CD4-positive, alpha-beta T cell treated with Interleukin-6 at 100 ng/mL for 8 hours (primary cell): ENCODE measurements around the gene APOA5.
"Not testable (repeated sequence)": the region's sequence is repeated elsewhere in the genome, so short reads cannot be mapped to it uniquely, and the experiment has no call there.

Source experiments
- DNase-seq: peaks from one replicate; pipeline ENCODE4 v3.0.0-alpha.2; 2020; ENCODE audit warnings: mixed read lengths, low spot score

The APOA5 gene

DNA sequence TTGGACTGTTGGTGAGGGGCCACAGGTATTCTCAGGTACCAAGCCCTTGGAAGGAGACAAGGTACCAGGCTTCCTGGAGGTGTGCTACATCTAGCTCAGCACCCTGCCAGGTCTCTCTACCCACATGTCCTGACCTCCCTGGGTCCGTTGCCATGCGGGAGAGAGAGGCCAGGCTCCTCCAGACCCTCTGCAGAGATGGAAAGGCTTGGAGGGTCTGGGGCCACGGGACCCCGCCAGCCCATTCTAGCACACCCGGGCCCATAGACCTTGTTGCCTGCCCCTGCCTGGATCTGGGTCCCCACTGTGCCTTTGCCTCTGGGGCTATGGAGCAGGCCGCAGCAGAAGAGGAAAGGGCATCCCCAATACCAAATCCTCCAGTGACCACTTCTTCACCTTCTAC lies 35.8 kb upstream of the APOA5 start:
- no peak for DNase-seq

DNA sequence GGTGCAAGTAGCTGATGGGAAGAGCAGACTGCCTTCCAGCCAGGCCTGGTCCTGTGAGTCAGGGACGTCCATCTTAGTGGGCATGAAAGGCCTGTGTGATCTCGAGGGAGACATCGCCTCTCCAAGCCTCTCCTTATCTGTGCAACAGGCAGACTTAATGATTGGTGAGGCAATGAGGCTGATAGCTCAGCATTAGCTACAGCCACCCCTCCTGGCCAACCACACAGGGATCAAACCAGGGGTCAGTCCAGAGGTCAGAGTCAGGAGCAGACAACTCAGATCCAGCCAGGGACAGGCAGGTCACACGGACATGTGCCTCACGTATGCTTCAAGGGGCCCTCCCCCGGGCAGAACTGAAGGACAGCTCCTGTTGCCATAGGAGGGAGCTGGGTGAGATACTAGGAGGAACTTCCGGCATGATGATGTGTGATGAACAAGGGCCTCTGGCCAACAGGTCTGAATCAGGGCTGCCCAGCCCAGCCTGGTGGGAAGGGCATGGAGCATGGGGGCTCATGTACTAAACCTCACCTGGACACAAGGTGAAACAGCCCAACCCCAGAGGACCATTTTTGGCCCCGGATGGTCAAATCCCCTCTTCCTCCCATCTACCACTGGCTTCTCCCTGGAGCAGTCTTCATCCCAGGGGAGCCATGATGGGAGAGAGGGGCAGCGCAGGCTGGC lies 35.2 kb upstream of the APOA5 start:
- DNase-seq = no peak

DNA sequence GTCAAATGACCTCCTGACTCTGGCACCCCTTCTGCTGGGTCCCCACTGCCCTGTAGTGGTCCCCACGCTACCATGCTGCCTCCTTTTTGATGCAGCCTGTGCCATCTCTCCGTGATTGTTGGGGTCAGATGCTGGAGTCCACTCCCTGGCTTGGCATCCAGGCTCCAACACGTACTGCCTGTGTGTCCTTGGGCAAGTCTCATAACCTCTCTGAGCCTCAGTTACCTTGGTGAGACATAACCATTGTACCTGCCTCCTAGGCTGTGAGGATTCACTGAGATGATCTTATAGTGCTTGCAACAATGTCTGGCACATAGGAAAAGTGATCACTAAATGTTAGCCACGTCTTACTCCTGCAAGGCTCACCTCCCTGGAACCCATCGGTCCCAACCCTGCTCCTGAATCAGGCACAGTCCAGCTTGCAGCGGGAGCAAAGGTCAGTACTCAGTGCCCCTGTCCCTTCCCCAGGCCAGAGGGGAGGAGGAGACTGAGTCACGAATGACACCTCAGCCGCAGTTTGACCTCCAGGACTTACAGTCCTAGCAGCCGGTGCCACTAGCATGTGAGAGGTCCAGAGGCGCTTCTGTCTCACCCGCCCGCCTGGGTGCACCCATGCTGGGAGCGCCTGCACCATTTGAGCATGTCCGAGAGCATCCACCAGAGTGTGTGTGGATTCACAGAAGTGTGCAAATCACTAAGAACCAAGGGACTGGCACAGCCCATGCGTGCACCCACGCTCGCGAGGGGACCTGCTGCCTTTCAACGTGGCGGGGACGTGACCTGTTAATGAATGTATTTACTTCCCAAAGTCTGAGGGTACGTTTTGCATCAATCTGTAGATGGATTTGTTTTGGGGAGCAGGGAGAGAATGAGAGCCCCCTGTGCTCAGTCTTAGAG lies 34.4 kb upstream of the APOA5 start:
- no peak for DNase-seq

DNA sequence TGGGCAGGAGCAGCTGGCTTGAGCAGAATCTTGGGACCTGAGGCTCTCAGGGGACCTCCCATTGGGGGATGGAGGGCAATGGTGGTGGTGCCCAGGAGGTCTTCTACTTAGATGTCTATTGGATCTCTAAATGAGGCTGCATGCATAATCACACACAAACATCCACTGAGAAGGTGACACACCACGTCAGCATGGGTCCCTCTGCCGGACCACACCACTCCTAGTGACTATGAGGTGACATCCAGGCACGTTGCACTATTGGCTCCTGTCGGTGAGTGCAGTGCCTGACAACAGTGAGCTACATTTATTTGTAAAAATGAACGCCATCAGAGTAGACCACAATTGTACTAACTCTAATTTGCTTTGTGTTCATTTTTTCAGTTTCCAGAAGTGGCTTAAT lies 33.8 kb upstream of the APOA5 start:
- DNase-seq = no peak

DNA sequence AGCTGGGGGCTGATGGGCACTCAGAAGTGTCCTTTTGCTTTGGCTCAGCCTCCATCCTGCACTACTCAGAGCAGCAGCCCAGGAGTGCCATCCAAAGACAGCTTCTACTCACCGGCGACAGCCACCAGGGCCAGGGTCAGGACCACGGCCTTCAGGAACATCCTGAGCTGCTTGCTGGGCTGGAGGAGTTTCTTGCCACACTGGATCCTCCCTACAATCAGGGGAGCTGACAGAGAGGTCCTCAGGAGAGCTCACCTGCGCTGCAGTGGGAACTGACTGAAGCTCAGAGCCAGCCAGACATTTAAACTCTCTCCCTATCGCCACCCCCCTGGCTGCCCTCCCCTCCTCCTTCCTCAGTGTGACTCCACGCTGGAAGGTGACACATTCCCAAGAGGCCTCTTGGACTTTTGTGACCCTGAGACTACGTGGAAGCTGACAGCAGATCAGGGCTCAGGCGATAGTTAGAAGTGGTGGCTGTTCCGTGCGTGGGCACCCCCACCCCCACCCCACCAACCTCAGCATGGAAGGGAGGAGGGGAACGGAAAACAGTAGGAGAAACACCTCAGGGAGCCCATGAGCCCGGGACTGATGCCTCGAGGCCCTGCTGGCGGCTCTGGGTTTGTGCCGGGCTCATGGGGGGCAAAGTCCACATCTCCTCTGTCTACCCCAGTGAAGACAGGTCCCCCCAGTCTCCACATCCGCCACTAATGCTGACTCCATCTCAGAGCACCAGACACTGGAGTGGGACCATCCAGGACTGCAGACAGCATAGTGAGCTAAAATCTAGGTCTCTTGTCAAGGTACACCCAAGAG lies 31.6 kb upstream of the APOA5 start, which contains the start of gene APOA4:
Gene APOA4, minus strand, starts transcription at position 274 of the 813 bp plus-strand sequence. Its CDS starts 113 bp downstream, at position 161.
- DNase-seq = no peak

DNA sequence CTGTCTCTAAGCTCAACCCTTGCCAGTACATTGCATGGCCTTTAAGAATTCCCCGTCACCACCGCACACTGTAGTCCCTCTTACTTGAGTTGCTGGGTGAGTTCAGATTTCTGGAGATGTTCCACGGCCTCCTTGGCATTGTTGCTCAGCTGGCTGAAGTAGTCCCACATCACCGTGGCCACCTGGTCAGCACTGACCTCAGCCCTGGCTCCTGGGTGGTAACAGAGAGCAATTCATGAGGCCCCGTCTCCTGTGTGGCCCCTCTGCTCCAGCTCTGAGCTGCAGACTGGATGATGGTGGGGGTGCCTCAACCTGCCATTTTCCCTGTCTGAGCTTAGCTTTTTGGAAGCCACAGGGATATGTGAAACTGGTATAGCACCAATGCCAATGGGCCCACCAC lies 30.9 kb upstream of the APOA5 start:
- DNase-seq = no peak

DNA sequence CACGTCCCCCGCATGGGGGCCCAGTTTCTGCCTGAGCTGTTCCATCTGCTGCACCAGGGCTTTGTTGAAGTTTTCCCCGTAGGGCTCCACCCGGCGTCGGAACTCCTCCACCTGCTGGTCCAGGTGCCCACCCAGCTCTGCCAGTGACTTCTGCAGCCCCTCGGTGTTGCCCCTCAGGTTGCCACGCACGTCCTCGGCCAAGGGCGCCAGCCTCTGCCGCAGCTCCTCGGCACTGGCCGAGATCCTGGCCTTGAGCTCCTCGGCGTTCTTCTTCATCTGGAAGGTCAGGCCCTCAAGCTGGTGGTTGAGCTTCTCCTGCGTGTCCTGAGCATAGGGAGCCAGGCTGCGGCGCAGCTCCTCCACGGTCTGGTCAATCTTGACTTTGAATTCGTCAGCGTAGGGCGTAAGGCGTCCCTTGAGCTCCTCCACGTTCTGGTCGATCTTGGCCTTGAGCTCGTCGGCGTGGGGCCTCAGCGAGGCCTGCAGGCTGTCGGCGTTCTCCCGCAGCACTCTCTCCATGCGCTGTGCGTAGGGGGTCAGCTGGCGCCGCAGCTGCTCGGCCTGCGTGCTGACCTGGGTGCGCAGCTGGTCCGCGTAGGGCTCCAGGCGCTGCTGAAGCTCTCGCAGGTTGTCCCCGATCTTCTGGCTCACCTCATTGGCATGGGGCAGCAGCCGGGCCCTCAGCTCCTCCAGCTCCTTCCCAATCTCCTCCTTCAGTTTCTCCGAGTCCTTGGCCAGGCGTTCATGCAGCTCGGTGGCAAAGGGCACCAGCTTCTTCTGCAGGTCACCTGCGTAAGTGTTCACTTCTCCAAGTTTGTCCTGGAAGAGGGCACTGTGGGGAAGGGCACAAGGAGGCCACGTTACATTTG lies 29.6 kb upstream of the APOA5 start:
- no peak for DNase-seq

DNA sequence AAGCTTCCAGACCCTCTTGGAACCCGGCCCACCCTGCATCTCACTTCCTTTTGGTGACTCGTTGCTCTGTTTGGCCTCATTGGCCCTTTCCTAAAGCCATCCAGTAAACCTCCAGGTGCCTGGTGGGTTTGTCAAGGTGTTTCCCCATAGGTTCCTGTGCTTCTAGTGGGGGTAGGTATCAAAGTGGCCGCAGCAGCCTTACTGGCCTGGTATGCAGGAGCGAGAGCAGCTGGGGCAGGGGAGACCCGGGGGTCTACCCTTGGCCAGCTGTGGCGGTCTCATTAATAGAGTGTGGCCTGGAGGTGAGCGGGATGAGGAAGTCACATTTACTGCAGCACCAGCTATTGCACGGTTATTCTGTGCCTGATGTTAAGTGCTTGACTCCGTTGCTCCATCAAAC lies 27.4 kb upstream of the APOA5 start:
- no peak for DNase-seq

DNA sequence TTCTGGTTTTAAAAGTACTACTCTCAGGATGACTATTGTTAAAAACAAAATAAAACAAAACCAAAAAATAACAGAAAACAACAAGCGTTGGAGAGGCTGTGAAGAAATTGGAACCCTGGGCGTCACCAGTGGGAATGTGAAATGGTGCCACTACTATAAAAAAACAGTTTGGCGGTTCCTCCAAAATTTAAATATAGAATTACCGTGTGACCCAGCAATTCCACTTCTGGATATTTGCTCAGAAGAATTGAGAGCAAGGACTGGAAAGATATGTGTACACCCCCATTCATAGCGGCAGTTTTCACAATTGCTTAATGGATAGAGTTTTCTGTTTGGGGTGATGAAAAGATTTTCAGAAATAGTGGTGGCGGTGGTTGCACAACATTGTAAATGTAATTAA lies 22.8 kb upstream of the APOA5 start:
- DNase-seq = no peak

DNA sequence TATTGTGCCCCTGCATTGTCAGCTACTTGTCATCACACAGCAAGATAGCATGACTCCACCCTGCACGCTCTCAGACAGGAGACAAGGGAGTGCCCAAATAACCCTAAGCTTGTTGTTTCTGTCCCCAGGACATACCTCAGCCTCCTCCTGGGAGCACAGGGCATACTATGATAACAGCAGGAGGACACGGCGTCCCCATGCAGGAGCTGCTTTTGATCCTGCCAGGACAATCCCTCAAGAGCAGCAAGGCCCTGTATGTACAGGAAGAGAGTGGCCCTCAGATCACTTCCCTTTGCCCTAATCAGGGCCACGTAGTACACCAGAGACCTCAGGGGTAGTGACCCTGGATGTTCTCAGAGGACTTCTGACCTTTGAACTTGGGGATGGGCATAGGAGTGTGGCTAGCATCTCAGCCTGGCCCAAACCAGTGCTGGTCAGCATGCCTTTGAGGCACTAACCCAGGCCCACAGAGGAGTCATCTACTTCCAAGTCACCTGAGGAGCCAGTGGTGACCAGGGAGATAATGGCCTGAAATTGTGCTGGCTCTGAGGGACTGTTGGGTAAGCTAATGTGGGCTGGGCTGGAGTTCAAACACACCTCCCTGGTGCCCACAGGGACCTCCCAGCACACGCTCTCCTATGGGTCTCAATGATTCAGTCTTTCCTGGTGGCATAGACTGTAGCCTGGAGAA lies 22.2 kb upstream of the APOA5 start:
- DNase-seq = no peak

DNA sequence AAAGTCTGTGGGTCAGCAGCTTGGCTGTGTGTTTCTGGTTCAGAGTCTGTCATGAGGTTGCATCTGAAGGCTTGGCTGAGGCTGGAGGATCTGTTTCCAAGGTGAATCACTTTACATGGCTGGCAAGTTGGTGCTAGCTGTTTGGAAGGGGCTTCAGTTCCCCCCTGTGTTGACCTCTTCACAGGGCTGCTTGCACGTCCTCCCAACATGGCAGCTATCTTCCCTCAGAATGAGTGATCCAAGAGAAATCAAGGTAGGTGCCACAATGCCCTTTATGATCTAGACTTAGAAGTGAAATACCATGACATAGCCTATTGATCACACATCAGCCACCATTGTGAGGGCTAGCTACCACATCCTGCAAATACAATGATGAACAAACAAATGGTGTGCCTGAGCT lies 21.5 kb upstream of the APOA5 start:
- no peak for DNase-seq

DNA sequence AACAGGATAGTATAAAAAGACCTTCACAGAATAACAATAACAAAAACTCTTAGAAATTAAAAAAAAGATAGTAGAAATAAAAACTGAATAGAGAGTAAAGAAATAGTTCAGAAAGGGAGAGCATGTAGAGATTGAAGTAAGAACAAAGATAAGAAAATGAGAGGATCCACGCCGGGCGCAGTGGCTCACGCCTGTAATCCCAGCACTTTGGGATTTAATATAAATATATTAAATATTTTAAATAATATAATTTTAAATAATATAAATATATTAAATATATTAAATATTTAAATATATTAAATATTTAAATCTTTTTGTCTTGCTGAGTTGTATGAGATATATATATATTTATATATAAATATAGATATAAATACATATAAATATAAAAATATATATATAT lies 20.4 kb upstream of the APOA5 start:
- DNase-seq = no peak

DNA sequence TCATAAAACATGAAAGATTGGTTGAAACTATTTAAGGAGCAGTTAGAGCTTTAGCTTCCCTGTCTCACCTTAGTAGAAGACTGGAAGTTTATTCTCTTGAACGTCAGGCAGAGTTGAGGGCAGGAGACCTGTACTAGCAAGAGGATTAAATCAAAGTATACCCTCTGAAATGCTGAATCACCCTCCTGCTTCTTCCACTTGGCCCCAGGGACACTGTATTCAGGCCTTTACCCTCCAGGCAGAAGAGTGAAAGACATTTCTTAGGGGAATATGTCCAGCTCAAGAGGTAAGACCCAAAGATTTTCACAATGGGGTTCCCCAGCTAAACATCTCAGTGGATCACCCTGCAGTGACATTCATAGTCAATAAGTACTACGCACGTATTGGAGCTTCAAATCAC lies 19.5 kb upstream of the APOA5 start:
- no peak for DNase-seq

DNA sequence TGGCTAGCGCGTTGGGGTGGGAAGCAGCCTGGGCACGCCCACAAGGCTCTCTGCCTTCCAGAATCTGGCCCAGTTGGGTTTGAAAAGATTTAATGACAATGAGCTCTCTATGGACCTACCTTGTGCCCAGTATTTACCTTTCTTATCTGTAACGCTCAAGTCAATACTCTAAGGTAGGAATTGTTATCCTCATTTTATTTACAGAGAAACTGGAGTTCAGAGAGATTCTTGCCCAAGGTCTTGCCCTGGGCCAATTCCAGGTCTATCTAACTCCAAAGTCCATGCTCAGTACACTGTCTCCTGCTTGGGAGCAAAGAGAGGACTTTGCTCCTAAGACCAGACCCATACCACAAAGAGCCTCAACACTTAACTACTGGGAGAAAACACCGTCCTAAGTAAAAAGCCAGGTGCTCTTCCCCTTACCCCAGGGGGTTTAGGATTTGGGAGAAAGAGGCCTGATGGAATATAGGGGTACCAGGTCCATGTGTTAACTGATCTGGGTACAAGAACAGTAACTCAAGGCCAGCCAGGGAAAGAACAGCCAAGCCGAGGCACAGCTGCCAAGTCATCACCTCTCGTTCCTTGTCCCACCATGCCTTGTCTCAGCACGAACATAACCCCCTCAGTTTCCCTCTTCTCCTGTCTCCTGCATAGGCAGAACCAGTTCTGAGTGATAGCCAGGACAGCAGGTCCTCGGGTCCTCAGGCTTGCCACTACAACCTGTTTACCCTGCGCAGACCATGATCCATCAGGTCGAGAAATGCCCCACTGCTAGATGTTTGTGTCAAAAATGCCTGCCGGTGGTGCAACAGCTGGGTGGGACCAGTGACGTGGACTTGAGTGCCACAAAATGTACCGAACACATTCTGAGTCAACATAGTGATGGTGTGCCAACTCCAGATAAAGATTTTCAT lies 16.8 kb upstream of the APOA5 start:
- DNase-seq = no peak

DNA sequence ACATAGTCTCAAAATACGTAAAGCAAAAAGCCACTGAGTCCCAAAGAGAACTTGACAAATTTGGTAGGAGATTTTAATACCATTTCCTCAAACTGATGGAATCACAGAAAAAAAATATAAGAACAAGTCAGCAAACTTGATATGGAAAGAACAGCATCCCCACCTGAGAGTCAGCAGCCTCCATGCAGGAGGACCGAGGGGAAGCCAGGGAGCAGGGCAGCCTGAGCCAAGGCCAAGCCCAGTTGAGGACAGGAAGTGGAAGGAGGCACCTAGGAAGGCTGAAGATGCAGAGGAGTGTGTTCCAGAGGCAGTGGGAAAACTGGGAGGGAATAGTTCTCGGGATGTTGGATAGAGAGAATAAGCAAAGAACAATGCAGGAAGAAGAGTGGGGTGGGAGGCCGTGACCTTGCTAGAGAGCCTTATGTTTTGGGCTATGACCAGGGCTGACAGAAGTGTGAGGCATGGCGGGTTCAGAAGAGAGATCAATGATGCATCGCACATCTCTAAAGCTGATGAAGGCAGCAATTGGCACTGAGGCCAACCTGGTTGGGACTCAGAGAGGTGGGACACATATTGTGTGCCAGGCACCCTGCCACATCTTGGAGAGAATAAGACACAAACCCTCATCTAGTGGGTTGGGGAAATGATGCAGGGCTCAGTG lies 16.1 kb upstream of the APOA5 start:
- no peak for DNase-seq

DNA sequence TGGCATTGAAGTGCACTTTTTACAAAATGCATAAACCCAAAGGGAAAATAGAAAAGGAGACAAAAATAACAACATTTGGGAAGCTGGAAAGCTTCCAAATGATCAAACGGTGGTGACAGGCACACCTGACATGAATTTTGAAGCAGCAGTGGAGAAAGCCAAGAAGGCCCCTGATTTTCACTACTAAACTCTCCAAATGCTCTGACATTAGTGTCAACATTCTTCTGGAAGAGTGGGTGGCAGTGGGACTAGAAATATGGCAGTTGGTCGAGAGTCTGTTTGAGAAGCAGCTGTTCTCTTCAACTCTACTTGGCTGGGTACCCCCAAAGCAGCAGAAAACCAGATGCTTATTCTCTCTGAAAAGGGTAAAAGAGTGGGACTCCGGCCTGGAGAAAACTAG lies 12.3 kb upstream of the APOA5 start:
- DNase-seq = no peak

DNA sequence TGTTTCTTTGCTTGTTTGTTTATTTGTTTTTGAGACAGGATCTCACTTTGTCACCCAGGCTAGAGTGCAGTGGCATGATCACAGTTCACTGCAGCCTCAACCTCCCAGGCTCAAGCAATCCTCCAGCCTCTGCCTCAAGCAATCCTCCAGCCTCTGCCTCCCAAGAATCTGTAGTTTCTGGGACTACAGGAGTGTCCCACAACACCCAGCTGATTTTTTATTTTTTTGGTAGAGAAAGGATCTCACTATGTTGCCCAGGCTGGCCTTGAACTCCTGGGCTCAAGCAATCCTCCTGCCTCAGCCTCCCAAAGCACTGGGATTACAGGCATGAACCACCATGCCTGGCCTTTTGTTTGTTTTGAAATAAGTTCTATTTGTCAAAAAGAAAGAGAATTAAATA lies 10.0 kb upstream of the APOA5 start:
- not testable (repeated sequence) for DNase-seq

DNA sequence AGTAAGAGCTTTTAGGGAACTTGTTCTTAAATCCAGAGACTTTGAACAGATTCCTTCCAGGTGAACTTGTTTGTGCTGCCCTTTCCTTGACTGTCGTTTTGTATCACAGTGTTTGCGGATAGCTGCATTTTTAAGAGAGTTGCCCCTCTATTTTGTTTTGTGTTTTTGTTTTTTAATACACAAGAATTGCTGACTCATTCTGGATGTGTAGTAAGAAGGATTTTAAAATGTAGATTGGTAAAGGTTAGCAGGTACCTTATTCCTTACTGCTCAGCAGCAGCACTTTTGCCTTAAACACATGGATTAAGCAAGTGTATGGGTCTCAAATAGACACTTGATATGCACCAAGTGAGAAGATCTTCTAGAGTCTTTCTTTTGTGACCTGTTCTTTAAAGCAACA lies 8.9 kb upstream of the APOA5 start:
- no peak for DNase-seq

DNA sequence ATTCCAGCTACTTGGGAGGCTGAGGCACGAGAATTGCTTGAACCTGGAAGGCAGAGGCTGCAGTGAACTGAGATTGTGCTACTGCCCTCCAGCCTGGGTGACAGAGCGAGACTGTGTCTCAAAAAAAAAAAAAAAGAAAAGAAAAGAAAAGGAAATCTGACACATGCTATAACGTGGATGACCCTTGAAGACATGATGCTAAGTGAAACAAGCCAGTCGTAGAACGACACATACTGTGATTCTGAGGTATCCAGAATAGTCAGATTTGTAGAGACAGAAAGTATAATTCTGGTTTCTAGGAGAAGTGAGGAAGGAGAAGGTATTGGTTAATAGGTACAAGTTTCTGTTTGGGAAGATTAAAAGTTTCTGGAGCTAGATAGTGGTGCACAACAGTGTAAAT lies 6.7 kb upstream of the APOA5 start:
- no peak for DNase-seq
